ENCODE measurements around the gene ALG14.

ALG14 gene

GRCh38 chr1:94926126-94926914 lies 146.4 kb downstream of the ALG14 start:
- DNase-seq: no peak

- DNase-seq: no peak
These were observed 147.1 kb downstream of the ALG14 start for GRCh38 chr1:94925561-94926125.

- no peak for DNase-seq
These were observed 147.7 kb downstream of the ALG14 start for GRCh38 chr1:94925004-94925403.
